ENCODE data around the gene MED20.

MED20 gene

DNA sequence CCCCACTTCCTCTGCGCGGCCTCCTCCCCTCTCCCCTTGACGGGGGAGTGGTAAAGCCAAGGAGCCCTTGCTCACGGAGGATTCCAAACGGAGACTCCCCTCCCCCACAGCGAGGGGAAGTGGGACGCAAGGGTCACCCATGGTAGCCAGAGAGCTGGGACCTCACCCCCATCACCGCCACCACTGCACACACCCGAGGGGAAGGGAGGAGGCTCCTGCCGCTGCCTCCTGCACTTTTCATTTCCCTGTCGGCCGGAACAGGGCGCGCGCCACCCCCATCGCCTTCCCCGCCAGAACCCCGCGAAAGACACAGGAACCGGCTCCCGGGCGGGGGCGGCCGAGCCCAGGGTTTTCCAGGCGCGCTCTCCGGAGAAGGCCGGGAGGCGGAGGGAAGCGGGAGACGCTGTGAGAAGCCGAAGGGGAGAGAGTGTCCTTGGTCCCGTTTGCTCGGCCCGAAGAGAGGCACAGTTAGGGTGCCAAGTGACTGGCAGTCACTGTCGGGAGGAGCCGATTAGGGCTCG, 19.9 kb upstream of the MED20 start:
- DNase-seq (ENCODE audit: low read depth) = no peak

DNA sequence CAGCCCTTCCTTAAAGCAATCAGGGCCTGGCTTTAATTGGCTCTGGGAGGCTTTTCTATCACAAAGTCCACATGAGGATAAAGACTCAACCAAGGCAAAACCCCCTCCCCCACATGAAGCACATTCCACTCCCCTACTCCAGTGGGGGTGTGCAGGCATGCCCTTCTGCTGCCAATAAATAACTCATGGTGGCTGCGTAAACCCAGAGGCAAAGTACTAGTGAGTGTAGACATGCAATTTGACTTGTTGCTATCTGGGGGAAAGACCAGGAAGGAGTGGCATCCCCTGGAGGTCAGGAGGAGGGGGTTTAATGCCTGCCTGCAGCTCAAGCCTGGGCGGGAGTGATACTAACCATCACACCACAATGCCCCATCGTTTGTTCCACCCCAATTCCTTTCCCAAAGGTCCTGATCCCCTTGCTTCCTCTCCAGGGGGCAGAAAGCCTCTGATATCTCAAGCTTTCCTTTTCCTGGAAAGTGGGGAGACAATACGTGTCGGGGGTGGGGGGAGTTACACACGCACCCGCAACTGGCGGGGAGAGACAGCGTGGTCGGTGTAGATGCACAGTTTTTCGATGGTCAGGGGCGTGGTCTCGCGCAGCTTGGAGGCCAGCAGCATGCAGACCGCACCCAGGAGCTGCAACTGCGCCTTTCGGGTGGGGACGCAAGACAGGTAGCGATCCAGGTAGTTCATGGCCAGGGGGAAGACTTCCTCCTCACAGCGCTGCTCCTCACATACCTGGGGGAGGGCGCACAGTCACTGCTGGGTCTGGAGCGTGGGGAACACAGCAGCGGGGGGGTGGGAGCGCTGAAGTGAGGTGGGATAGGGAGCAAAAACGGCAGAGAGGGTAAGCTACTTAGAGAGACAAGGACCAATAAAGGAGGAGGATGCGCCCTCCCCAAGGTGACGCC, 19.2 kb upstream of the MED20 start:
- DNase-seq (ENCODE audit: low read depth) = no peak

DNA sequence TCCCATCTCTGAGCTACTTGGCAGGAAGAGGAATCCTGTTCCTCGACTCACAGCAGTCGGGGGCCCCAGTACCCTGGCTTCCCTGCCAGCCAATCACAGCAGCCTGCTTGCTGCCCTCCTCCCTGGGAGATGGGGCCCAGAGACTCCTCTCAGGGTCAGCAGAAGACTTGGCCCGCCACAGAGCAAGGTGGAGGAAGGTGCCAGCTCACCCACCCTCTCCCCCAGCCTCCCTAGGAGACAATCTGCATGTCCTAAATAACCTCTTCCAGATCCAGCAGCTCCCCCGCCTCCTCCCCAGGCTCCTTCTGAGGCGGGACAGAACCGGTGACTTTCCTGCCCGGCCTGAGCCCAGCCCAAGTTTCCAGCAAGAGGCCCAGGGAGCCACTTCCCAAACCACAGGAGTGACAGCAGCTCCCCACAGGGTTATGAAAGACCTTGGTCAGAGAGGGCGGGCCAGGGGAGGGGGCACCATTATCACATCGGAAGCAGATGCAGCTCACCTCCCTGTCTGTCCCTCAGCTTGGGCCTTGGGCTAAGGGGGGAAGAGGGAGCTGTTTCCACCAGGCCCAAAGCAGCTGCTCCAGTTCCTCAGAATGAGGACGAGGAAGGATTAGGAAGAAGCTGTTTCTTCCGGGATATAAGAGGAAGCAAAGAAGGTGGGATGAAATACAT, 18.4 kb upstream of the MED20 start:
- no peak for DNase-seq (ENCODE audit: low read depth)

DNA sequence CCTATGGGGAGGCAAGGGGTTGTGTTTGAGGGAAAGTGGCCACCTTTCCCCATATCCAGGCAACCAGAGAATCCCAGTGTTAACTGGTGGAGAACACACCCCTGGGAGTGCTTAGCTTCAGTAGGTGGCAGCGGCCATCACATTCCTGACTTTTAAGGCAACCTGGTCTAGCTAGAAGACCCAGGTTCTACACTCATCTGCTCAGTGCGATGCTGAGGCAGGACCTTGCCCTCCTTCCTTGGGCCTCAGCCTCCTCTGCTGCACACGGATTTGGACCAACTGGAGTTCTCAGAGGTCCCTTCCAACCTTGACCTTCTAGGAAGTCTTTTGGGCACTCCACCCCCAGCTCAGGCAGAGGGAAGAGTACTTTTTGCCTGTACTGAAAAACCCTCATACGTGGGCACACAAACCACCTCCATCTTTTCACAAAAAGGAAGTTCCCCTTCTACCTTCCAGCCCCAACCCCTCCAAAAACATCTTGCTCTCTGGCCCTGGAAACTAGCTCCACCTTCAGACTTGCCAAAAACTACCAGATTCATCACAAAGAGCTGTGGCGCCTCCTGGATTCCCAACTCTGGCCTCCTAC, 17.7 kb upstream of the MED20 start:
- no peak for DNase-seq (ENCODE audit: low read depth)

DNA sequence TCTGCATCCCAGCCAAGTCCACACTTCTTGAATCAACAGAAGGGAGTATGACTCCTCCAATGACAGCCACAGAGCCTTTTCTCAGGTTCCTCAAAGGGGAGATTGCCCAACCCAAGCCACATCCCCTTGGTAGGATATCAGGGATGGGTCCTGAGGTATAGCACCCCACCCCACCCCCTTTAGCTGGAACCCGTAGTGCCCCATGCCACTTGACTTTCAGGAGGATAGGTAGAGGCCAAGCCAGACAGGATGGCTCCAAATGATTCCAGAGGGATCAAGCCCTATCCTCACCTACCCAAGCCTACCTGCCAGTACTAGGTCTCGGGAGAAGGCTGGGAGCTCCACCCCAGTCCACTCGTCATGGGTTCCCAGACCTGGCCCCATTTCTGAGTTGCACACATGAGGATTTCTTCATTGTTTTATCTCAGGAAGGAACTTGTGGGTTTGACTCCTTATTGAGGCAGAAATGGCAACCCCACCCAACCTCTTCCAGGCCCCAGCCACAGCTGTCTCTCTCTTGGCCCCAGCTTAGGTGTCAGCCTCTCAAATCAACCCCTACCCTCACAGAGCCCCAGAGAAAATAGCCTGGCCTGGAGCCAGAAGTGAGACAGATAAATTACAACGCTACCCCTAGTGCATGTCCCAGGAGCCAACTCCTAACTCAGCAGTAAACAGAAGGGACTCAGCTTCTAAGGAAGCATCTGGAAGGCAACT, 17.1 kb upstream of the MED20 start:
- DNase-seq (ENCODE audit: low read depth) = no peak

DNA sequence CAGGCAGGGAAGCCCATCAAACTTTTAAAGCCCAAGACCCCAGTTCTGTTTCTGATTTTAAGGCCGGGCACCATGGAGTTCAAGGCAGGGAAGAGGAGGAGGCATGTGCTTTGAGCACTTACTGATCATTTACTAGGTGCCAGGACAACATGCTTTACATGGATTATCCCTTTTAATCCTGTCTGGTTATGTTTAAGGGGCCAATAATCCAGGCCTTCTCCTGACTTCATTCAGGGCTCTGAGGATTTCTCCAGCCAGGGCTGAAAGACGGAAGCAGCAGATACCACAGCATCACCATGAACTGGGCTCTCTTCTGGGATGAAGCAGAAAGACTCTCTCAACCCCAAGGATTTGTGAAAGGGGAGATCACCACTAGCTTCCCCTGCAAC, 16.5 kb upstream of the MED20 start:
- no peak for DNase-seq (ENCODE audit: low read depth)

DNA sequence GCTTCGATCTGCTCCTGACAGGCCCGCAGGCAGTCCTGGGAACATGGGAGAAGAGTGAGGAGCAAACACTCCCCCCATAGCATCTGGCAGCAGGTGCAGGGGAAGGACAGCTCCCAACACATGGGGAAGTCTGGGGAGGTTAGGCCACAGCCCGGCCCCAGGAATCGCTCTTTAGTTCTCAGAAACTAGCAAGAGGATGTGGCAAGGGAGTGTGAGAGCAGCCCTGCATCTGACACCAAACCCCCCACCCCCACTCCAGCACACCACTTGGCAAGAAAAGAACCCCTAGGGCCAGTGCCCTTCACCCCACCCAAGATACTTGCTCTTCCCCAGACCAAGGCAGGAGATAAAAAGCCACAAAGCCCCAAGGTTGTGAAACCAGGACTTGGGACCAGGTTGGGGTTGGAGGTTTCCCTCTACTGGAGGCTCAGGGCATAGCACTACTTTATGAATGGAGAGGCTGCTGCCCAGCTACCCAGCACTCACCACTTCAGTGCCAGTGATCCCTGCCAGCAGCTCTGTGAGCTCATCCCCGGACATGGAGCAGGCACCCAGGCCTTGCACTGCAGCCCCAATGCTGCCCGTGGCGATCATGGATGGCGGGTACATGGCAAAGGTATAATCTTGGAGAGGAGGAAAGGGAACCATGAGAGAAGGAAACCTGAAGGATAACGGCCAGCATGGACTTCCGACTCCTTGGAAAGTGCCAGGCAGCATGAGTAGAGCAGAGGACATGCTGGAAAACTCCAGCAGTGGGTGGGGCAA, 15.3 kb upstream of the MED20 start:
- peak; percentile 21 for DNase-seq (ENCODE audit: low read depth)

DNA sequence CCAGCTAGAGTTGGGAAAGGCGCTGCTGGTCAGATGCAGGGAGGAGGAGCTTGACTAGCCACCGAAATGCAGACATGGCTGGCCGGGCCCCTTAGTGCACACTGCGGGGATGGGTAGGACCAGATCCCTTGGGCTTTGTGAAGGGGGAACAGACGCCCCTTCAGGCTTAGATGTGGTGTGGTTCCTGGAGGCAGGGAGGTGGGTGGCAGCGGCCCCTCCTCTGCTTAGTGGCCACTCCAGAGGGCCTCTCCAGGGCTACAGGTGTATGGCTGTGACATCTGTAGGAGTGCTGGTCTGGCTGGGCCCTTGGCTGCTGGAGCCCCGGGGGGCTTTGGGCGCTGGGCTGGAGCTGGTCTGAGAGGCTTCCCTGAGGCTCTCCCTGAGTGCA, 14.7 kb upstream of the MED20 start:
- DNase-seq (ENCODE audit: low read depth) = no peak

DNA sequence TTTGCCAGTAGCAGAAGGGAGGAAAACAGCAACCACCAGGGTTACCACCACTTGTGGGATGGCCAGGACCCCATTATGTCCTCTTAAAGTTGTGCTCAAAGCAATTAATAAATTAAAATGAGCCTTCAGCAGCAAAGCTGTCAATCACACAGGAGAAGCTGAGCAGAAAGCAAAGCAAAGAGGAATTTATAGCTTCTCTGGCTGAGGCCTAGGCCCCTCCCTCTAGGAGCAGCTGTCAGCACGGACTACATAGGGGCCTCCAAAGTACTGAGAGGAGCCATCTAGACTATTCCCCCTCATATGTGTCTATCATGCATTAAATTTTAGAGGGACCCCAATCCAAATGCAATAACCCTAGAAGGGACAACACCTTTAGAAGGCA, 14.2 kb upstream of the MED20 start:
- no peak for DNase-seq (ENCODE audit: low read depth)

- DNase-seq (ENCODE audit: low read depth) = no peak
These were observed 13.6 kb upstream of the MED20 start for GRCh38 chr6:41934278-41935192.

GRCh38 chr6:41932378-41932777, 11.4 kb upstream of the MED20 start:
- no peak for DNase-seq (ENCODE audit: low read depth)

DNA sequence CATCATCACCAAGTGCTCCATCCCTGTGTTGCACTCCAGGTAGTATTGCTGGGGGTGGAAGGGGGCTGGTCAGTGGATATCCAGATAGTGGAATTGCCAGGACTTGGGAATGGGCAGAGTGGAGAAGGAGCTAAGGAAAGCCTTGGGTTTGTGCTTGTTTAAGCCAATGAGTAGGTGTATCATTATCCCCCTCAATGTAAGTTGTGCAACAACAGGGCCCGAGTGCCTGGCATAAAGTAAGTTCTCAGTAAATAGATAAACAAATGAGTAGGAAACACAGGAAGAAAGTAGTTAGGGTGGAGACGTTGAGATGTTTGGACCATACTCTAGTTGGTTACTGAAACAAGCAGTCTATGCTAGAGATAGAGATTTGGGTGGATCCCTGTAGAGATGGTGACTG, 10.9 kb upstream of the MED20 start:
- DNase-seq (ENCODE audit: low read depth) = no peak

- DNase-seq (ENCODE audit: low read depth) = no peak
These were observed 9.0 kb upstream of the MED20 start for GRCh38 chr6:41929924-41930323.

DNA sequence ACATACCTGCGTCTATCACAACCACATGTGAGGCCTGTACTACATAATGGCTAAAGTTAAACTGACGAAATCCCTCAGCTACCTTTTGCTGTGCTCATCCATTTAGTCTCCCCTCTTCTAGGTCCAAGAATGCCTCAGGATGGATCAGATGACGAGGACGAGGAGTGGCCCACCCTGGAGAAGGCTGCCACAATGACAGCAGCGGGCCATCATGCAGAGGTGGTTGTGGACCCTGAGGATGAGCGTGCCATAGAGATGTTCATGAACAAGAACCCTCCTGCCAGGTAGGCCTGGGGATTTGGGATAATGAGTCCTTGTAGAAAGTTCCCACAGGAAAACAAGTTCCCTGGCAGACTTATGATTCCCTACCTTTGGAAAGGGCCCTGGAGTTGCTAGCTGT, 6.3 kb upstream of the MED20 start:
- no peak for DNase-seq (ENCODE audit: low read depth)

DNA sequence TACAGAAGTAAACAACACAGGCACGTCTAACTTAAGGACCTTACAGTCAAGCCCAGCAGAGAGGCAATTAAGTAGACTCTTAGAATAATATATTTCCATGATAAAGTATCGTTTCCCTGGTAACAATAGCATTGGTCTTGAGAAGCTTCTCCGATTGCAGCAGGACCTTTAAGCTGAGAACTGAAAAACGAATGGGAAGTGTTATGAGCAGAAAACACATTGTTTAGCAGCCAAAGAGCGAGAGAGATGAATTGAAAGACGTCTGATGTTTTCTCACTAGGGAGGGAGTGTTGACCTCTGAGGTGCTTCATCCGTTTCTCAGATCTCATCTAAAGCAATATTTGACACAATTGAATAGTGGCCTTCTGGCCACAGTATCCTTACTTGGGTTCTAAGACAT, 1.2 kb upstream of the MED20 start:
- DNase-seq (ENCODE audit: low read depth) = no peak

GRCh38 chr6:41921712-41921998, 716 bp upstream of the MED20 start:
- DNase-seq (ENCODE audit: low read depth) = no peak

- DNase-seq (ENCODE audit: low read depth) = no peak
These were observed 3.4 kb downstream of the MED20 start for GRCh38 chr6:41917528-41917927.

- DNase-seq (ENCODE audit: low read depth) = no peak
These were observed 5.9 kb downstream of the MED20 start for GRCh38 chr6:41914869-41915530.

DNA sequence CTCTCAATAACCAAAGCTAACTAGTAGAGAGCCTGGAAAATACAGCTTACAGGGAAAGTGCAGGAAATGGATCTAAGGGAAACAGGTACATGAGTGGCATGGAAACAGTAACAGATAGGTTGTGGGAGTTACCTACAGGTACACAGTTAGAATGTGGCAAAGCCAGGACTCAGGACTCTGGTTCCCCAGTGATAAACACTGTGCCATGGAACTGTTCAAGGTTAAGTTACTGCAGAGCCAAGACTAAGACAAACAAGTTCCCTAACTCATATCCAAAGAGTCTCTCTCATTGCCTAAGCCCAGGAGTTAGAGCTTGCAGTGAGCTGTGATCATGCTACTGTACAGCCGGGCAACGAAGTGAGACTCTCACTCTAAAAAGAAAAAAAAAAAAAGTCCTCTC, 6.6 kb downstream of the MED20 start:
- no peak for DNase-seq (ENCODE audit: low read depth)

GRCh38 chr6:41909727-41910126, 11.2 kb downstream of the MED20 start:
- no peak for DNase-seq (ENCODE audit: low read depth)

Data from stimulated activated CD8-positive, alpha-beta memory T cell treated with anti-CD3 and anti-CD28 coated beads, Interleukin-15, amount 100 ng/mL, for 24 hours (primary cell).